ENCODE data around the gene GLI1.
"Not testable (repeated sequence)": the region's sequence is repeated elsewhere in the genome, so short reads cannot be mapped to it uniquely, and the experiment has no call there.

The GLI1 gene

GRCh38 chr12:57439762-57440266, 19.8 kb upstream of the GLI1 start (continued):
- no peak for TF ChIP-seq PATZ1 (CRISPR knock-in tag; IDR thresholded peaks at IDR 0.05; ENCODE audit: borderline replicate concordance)
- no peak for TF ChIP-seq TCF4 (CRISPR knock-in tag; IDR thresholded peaks at IDR 0.05; ENCODE audit: borderline replicate concordance)
- no peak for TF ChIP-seq TSHZ2 (CRISPR knock-in tag; IDR thresholded peaks at IDR 0.05)
- no peak for TF ChIP-seq GLIS3 (CRISPR knock-in tag; IDR thresholded peaks at IDR 0.05)
- TF ChIP-seq BACH2 (CRISPR knock-in tag; IDR thresholded peaks at IDR 0.05; ENCODE audit: borderline replicate concordance), result no peak
- no peak for TF ChIP-seq ZNF70 (CRISPR knock-in tag; IDR thresholded peaks at IDR 0.05)
- no peak for TF ChIP-seq ZFP3 (CRISPR knock-in tag; IDR thresholded peaks at IDR 0.05)

GRCh38 chr12:57441393-57441792, 18.2 kb upstream of the GLI1 start:
- ATAC-seq, result not testable (repeated sequence)

GRCh38 chr12:57441846-57442427, 17.6 kb upstream of the GLI1 start:
- TF ChIP-seq PATZ1 (CRISPR knock-in tag; IDR thresholded peaks at IDR 0.05; ENCODE audit: borderline replicate concordance), result no peak
- no peak for ATAC-seq

GRCh38 chr12:57444337-57444736, 15.2 kb upstream of the GLI1 start:
- ATAC-seq, result not testable (repeated sequence)

GRCh38 chr12:57444744-57445143, 14.8 kb upstream of the GLI1 start:
- no peak for ATAC-seq
- TF ChIP-seq CSRNP3 (CRISPR knock-in tag; IDR thresholded peaks at IDR 0.05), result no peak
- no peak for TF ChIP-seq PATZ1 (CRISPR knock-in tag; IDR thresholded peaks at IDR 0.05; ENCODE audit: borderline replicate concordance)
- no peak for TF ChIP-seq POU6F1 (CRISPR knock-in tag; IDR thresholded peaks at IDR 0.05; ENCODE audit: borderline replicate concordance, low read depth)
- TF ChIP-seq TCF4 (CRISPR knock-in tag; IDR thresholded peaks at IDR 0.05; ENCODE audit: borderline replicate concordance), result no peak
- TF ChIP-seq CSDC2 (CRISPR knock-in tag; IDR thresholded peaks at IDR 0.05), result no peak
- no peak for TF ChIP-seq TOX (CRISPR knock-in tag; IDR thresholded peaks at IDR 0.05; ENCODE audit: borderline replicate concordance)
- no peak for TF ChIP-seq ZNF70 (CRISPR knock-in tag; IDR thresholded peaks at IDR 0.05)
- TF ChIP-seq OSR1 (CRISPR knock-in tag; IDR thresholded peaks at IDR 0.05), result no peak
- TF ChIP-seq PPARA (CRISPR knock-in tag; IDR thresholded peaks at IDR 0.05; ENCODE audit: borderline replicate concordance), result no peak
- TF ChIP-seq ESRRG (CRISPR knock-in tag; IDR thresholded peaks at IDR 0.05), result no peak
- no peak for TF ChIP-seq GLIS3 (CRISPR knock-in tag; IDR thresholded peaks at IDR 0.05)
- no peak for TF ChIP-seq ZFP30 (CRISPR knock-in tag; IDR thresholded peaks at IDR 0.05)
- TF ChIP-seq TSHZ2 (CRISPR knock-in tag; IDR thresholded peaks at IDR 0.05), result no peak
- no peak for TF ChIP-seq ZC3H10 (CRISPR knock-in tag; IDR thresholded peaks at IDR 0.05)

All from SK-N-SH treated with all-trans-retinoic acid at 6 μM for 48 hours (cell line).